Subcutaneous adipose tissue (tissue), 4 donors: ENCODE results near the gene SLC2A4. TPM values are rescaled to one million over a fixed set of nuclear protein-coding genes. Genes with fewer than 3 reads are reported as not detected.

Experiments
- CTCF ChIP-seq: fragments of 450-650 bp; IDR thresholded peaks from one replicate; pipeline ENCODE4 v1.5.1; 2016; ENCODE audit warnings: low read depth, mild to moderate bottlenecking, control low read depth, antibody characterized with exemption, moderate library complexity
- total RNA-seq, 4 donors: library from RNA; depleted of rRNA; stranded (reverse); fragments of >200 nt; gene quantifications; one replicate each; pipeline ENCODE4 v1.1.0, GENCODE V29; 2016

SLC2A4 gene
- total RNA-seq, 4 donors from 2014 or later = 5.6 to 91.4 (median 13.8) TPM

- TF ChIP-seq CTCF = no peak
Observed at GRCh38 chr17:7318121-7318860, 36.8 kb downstream of the SLC2A4 start.

- TF ChIP-seq CTCF = no peak
Observed at GRCh38 chr17:7321466-7321865, 39.9 kb downstream of the SLC2A4 start.

GRCh38 chr17:7322520-7323194 lies 41.1 kb downstream of the SLC2A4 start:
- TF ChIP-seq CTCF = no peak

GRCh38 chr17:7323731-7324437 lies 42.4 kb downstream of the SLC2A4 start:
- no peak for TF ChIP-seq CTCF

- TF ChIP-seq CTCF = no peak
Observed at GRCh38 chr17:7324438-7324779, 42.9 kb downstream of the SLC2A4 start.

- no peak for TF ChIP-seq CTCF
Observed at GRCh38 chr17:7325031-7325528, 43.6 kb downstream of the SLC2A4 start.

GRCh38 chr17:7326186-7326585 lies 44.7 kb downstream of the SLC2A4 start:
- no peak for TF ChIP-seq CTCF
